Activated T-cell treated with anti-CD3 and anti-CD28 coated beads for 1 hour (primary cell): ENCODE results near the gene ZNF396.

Source experiments
- DNase-seq: peaks from one replicate; pipeline ENCODE4 v3.0.0-alpha.2; 2020; ENCODE audit warnings: low read depth

Gene ZNF396

GRCh38 chr18:35376742-35377695, at the start of gene ZNF396:
TSS of gene ZNF396 (minus strand) at chr18:35377337. CDS start at chr18:35374292, 3,045 bp downstream.
- DNase-seq, result peak; percentile 45

GRCh38 chr18:35426786-35427185, 49.6 kb upstream of the ZNF396 start:
- DNase-seq, result no peak

- no peak for DNase-seq
Observed at GRCh38 chr18:35424356-35424755, 47.2 kb upstream of the ZNF396 start.

GRCh38 chr18:35422237-35422636, 45.1 kb upstream of the ZNF396 start:
- DNase-seq, result no peak

- DNase-seq, result no peak
Observed at GRCh38 chr18:35418610-35419009, 41.5 kb upstream of the ZNF396 start.

- no peak for DNase-seq
Observed at GRCh38 chr18:35417223-35417622, 40.1 kb upstream of the ZNF396 start.

- DNase-seq, result no peak
Observed at GRCh38 chr18:35415511-35416073, 38.5 kb upstream of the ZNF396 start.

GRCh38 chr18:35413163-35413511, 36.0 kb upstream of the ZNF396 start:
- no peak for DNase-seq

- DNase-seq, result no peak
Observed at GRCh38 chr18:35411625-35412351, 34.7 kb upstream of the ZNF396 start.

- DNase-seq, result no peak
Observed at GRCh38 chr18:35410561-35410960, 33.4 kb upstream of the ZNF396 start.

- no peak for DNase-seq
Observed at GRCh38 chr18:35409911-35410310, 32.8 kb upstream of the ZNF396 start.

- no peak for DNase-seq
Observed at GRCh38 chr18:35408843-35409261, 31.7 kb upstream of the ZNF396 start.

GRCh38 chr18:35407871-35408481, 30.8 kb upstream of the ZNF396 start:
- peak; percentile 17 for DNase-seq

GRCh38 chr18:35406666-35407065, 29.5 kb upstream of the ZNF396 start:
- no peak for DNase-seq

GRCh38 chr18:35397976-35398375, 20.8 kb upstream of the ZNF396 start:
- no peak for DNase-seq

- no peak for DNase-seq
Observed at GRCh38 chr18:35393716-35394115, 16.6 kb upstream of the ZNF396 start.

GRCh38 chr18:35392375-35392774, 15.2 kb upstream of the ZNF396 start:
- DNase-seq, result no peak

- DNase-seq, result no peak
Observed at GRCh38 chr18:35390951-35391700, 14.0 kb upstream of the ZNF396 start.

GRCh38 chr18:35389095-35389618, 12.0 kb upstream of the ZNF396 start:
- DNase-seq, result no peak

- no peak for DNase-seq
Observed at GRCh38 chr18:35387152-35387571, 10.0 kb upstream of the ZNF396 start.

GRCh38 chr18:35386600-35387100, 9.5 kb upstream of the ZNF396 start:
- DNase-seq, result peak; percentile 37
